Cardiac muscle cell (in vitro differentiated cells and primary cell): ENCODE results near the gene ZNF438. TPM values are rescaled to one million over a fixed set of nuclear protein-coding genes. Genes with fewer than 3 reads are reported as not detected.
"Not testable (repeated sequence)": the region's sequence is repeated elsewhere in the genome, so short reads cannot be mapped to it uniquely, and the experiment has no call there.

ENCODE experiments used
- DNase-seq, 2 donors: peaks; one replicate each; pipeline versions ENCODE4 v3.0.0 to v3.0.0-alpha.2; 2010 to 2017; ENCODE audit warnings: low read depth in 1 of 2, low spot score in 1 of 2
- H3K27ac ChIP-seq: fragments of 200-600 bp; sonication (generic); 2 replicates; pipeline ENCODE4 v1.5.1; 2016
- H3K27me3 ChIP-seq: fragments of 200-600 bp; sonication (generic); 2 replicates; pipeline ENCODE4 v1.6.0; 2016; ENCODE audit warnings: control low read depth
- H3K36me3 ChIP-seq: fragments of 200-600 bp; sonication (generic); 2 replicates; pipeline ENCODE4 v1.5.1; 2016; ENCODE audit warnings: control low read depth
- H3K4me1 ChIP-seq: fragments of 200-600 bp; sonication (generic); 2 replicates; pipeline ENCODE4 v1.8.1; 2017; ENCODE audit warnings: low read depth, mild to moderate bottlenecking, mixed run types
- H3K4me3 ChIP-seq: fragments of 200-600 bp; sonication (generic); 2 replicates; pipeline ENCODE4 v1.5.1; 2016; ENCODE audit warnings: mild to moderate bottlenecking
- H3K9me3 ChIP-seq: fragments of 200-600 bp; sonication (generic); 2 replicates; pipeline ENCODE4 v1.5.1; 2017; ENCODE audit warnings: low read depth, mild to moderate bottlenecking, control low read depth
- CTCF ChIP-seq: IDR thresholded peaks from 2 replicates; pipeline ENCODE4 v1.5.1; 2012; ENCODE audit warnings: low read depth, mild to moderate bottlenecking, low read length
- polyA plus RNA-seq: library from polyadenylated mRNA; unstranded; fragments of >200 nt; fragmentation: Nextera tagmentation; extraction: Ambion mirVana; gene quantifications from 2 replicates; pipeline ENCODE4 v1.2.1, GENCODE V29; 2016
- total RNA-seq: library from RNA; depleted of rRNA; stranded (reverse); fragments of >200 nt; gene quantifications from 2 replicates; pipeline ENCODE4 v1.2.3, GENCODE V29; 2016

Gene ZNF438
- total and polyA plus RNA-seq, 2 experiments from 2014 or later, result 2.9 to 6.0 TPM

GRCh38 chr10:31032258-31033132 lies 830 bp upstream of the ZNF438 start:
- no peaks in the 10 kb centered on the region for H3K4me1 ChIP-seq
- H3K9me3 ChIP-seq, result no peaks in the 10 kb centered on the region
- H3K27me3 ChIP-seq, result no peaks in the 10 kb centered on the region
- peak; percentile 95 to 98 for DNase-seq
- no peaks in the 10 kb centered on the region for H3K36me3 ChIP-seq
- no peak for TF ChIP-seq CTCF
- peak overlapping the region; percentile 98 for H3K27ac ChIP-seq
- peak overlapping the region; percentile 57 for H3K4me3 ChIP-seq

GRCh38 chr10:31031205-31031557 lies 484 bp downstream of the ZNF438 start:
- Histone ChIP-seq H3K27me3 (no peaks in the 10 kb centered on the region), H3K27ac (peak overlapping the region; percentile 98), H3K4me1 (no peaks in the 10 kb centered on the region), H3K36me3 (no peaks in the 10 kb centered on the region), H3K4me3 (peak overlapping the region; percentile 57), H3K9me3 (no peaks in the 10 kb centered on the region)
- no peak for DNase-seq
- TF ChIP-seq CTCF, result no peak

GRCh38 chr10:31030800-31031199 lies 865 bp downstream of the ZNF438 start:
- peak overlapping the region; percentile 98 for H3K27ac ChIP-seq
- no peak for DNase-seq
- no peak for TF ChIP-seq CTCF
- peak overlapping the region; percentile 57 for H3K4me3 ChIP-seq
- no peaks in the 10 kb centered on the region for H3K4me1 ChIP-seq
- H3K27me3 ChIP-seq, result no peaks in the 10 kb centered on the region
- no peaks in the 10 kb centered on the region for H3K36me3 ChIP-seq
- H3K9me3 ChIP-seq, result no peaks in the 10 kb centered on the region

- H3K4me3 ChIP-seq, result no peak overlapping the region
- TF ChIP-seq CTCF, result no peak
Observed at GRCh38 chr10:31030260-31030659, 1.4 kb downstream of the ZNF438 start.

GRCh38 chr10:31028081-31028480 lies 3.6 kb downstream of the ZNF438 start:
- TF ChIP-seq CTCF, result no peak
- H3K36me3 ChIP-seq, result no peaks in the 10 kb centered on the region

More at GRCh38 chr10:31030260-31030659, 1.4 kb downstream of the ZNF438 start:
- no peaks in the 10 kb centered on the region for H3K9me3 ChIP-seq
- no peak overlapping the region for H3K27ac ChIP-seq
- no peaks in the 10 kb centered on the region for H3K4me1 ChIP-seq
- no peaks in the 10 kb centered on the region for H3K27me3 ChIP-seq
- H3K36me3 ChIP-seq, result no peaks in the 10 kb centered on the region
- DNase-seq, result no peak

GRCh38 chr10:31026279-31026678 lies 5.4 kb downstream of the ZNF438 start:
- DNase-seq, H3K27ac ChIP-seq: not testable (repeated sequence)

More at GRCh38 chr10:31028081-31028480, 3.6 kb downstream of the ZNF438 start:
- Histone ChIP-seq H3K4me1 (no peaks in the 10 kb centered on the region), H3K27ac (no peak overlapping the region), H3K9me3 (no peaks in the 10 kb centered on the region), H3K27me3 (no peaks in the 10 kb centered on the region), H3K4me3 (no peak overlapping the region)
- peak in 1 of 2 donors; percentile 46 for DNase-seq

More at GRCh38 chr10:31026279-31026678, 5.4 kb downstream of the ZNF438 start:
- H3K4me3 ChIP-seq, H3K9me3 ChIP-seq, H3K36me3 ChIP-seq, H3K4me1 ChIP-seq, H3K27me3 ChIP-seq: not testable (repeated sequence)
